Inflammatory macrophage treated with lipopolysaccharide for 4 hours (primary cell): ENCODE measurements around the gene PPP6R1.
A peak's percentile ranks its signal among the peaks of the same experiment; 100 is the strongest.

Experiments used
- DNase-seq: peaks from one replicate; pipeline ENCODE4 v3.0.0-alpha.2; 2020

Gene PPP6R1

DNA sequence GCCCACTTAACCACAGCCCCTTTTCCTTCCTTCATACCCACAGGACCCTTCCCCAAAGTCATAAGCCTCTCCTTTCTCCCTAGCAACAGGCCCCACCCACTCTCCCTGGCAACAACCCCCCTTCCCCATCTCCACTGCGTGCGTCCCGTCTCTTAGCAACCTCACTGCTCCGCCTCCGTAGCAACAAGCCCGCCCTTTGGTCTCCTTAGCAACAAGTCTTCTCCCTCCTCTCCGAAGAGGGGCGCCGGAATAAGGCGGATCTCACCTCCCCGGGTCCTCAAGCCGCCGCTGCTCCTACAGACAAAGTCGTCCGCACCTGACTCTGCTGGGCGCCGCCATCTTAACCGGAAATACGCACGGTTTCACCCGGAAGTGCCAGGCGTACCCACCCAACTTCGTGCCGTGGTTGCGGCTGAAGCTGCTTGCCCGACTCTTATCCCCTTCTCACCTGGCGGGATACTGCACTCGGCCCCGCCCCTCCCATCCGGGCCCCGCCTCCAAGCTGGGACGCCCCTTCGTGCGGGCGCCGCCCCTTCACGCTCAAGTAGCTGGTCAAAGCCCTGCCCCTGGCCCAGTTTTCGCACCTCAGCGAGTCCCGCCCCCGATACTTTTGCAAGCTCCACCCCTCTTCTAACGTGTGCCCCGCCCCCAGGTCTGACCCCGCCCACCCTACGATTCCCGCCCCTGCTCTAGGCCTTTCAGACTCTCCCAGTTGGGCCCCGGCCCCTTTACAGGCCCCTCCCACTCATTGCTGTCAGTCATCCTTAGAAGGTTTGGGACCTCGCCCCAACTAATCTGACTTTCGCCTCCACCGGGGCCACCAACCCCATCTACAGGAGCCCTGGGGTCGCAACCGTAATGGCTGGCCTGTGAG is 21.2 kb upstream of the PPP6R1 start, which contains the start of gene HSPBP1:
TSS of gene HSPBP1 (minus strand) at position 341 of the 874 bp plus-strand sequence. CDS start 502 bp downstream, outside the sequence.
- peak; percentile 87 for DNase-seq

DNA sequence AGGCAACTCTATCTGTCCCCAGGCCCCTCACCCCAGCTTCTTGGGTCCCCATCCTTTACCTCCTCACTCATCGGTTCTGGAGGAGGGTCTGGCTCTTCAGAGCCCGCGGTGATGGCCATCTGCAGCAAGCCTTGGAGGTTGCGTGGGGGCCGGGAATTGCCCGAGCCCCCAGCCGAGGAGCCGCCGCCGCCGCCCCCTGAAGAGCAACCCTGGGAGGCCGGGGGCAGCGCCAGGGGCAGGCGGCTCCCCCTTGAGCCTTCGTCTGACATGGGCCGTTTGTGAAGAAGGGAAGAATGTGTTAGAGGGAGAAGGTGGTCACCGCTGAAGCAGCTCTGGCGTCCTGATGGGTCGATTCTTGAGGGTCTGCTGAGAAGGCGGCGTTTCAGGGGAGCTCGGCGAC is 20.5 kb upstream of the PPP6R1 start:
- no peak for DNase-seq

GRCh38 chr19:55278391-55279135 is 19.7 kb upstream of the PPP6R1 start:
- DNase-seq = no peak

DNA sequence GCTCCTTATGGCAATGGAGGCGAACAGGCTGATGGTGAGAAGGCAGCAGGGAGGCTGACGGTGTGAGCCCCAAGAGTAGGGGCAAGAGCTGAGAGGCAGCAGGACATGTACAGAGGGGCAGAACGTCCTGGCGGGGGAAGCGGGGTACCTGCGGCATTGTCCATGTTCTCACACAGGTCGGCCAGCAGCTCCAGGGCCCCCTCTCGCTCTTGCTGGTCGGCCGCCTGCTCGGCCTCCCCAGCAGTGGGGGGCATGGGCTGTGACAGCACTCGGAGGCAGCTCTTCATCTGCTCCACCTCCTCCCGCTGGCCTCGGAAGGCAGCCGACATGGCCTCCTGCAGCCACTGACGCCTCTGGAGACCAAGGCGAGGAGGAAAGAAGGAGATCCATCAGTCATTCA is 18.7 kb upstream of the PPP6R1 start:
- DNase-seq = no peak

DNA sequence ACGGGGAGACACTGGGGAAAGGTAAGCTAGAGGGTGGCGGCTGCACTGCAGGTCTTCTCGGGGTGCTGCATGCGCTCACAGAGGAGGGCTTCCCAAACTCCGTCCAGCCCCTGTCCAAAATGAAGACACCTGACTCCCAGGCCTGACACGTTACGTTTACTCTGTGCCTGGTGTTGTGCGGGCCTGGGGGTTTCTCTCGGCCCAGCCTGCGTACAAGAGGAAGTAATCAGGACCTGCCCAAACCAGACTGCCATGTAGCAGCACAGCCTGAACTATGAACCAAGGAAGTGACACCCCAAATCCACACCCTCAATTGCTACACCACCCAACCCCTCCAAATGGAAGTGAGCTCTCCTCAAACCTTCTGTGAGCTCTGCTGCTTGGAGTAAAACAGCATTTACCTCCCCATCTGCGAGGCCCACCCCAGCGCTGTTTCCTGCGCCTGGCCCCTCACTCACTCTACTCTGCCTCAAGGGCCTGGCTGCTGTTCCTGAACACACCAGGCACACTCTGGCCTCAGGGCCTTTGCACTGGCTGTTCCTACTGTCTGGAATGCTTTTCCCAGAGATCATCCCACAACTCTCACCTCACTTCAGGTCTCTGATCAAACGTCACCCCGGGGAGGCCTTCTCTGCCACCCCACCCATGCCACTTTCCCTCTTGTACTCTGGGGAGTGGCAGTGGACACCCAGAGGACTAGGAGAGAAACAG is 18.1 kb upstream of the PPP6R1 start:
- DNase-seq = no peak

GRCh38 chr19:55275851-55276719 is 17.3 kb upstream of the PPP6R1 start:
- DNase-seq = peak; percentile 18

DNA sequence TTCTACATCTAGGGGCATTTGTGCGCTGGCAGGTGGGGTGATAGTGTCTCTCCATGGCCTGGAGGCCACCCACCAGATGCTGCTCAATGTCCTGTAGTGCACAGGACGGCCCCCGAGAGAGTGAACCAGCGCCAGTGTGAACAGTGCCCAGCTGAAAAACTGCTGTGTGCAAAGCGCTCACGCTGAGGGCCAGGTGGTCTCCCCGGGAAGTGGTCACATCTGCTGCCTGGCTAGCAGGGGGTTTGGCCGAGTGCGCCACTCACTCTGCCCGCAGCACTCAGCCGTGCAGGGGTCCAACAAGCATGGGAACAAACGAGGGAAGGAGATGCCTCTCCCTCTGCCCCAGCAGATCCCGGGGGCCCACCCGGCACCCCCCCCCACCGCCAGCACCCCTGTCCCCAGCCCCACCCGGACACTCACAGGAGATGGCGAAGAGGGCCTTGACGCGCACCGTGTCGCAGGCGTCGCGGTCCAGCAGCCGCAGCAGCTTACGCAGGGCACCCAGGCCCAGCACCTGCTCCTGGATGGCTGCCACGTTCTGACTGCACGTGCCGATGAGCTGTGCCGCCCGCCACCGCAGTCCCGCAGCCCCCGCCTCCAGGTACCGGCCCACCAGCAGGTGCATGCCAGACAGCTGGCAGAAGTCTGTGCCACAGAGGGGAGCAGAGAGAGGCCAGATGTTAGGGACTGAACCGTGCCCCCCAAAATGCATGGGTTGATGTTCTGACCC is 15.3 kb upstream of the PPP6R1 start:
- no peak for DNase-seq

DNA sequence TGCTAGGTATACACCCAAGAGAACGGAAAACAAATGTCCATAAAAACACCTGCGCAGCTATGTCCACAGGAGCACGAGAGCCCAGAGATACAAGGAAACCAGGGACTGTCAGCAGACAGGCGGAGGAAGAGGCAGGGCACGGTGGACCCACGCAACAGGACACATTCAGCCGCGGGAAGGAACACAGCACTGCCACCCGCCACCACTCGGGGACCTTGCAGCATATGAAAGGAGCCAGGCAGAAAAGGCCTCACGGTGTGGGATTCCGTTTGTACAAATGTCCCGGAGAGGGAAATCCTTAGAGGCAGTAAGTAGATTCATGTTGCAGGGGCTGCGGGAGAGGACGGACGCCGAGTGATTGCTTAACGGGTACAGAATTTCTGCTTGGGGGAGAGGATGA is 13.3 kb upstream of the PPP6R1 start:
- DNase-seq = no peak

GRCh38 chr19:55270172-55270942 is 11.5 kb upstream of the PPP6R1 start:
- DNase-seq = no peak

GRCh38 chr19:55269299-55269698 is 10.5 kb upstream of the PPP6R1 start:
- DNase-seq = no peak

GRCh38 chr19:55266840-55267239 is 8.0 kb upstream of the PPP6R1 start:
- no peak for DNase-seq

DNA sequence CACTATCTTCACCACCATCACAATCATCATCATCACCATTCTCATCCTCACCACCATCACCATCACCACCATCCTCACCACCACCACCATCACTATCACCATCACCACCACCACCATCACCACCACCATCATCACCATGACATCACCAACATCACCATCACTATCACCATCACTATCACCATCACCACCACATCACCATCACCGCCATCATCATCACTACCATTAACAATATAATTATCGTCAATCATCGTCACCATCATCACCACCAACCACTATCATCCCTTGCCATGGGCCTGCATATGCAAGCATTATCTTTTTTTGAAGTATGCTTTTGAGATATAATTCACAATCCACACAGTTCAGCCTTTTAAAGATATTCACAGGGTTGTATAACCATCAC is 7.6 kb upstream of the PPP6R1 start:
- no peak for DNase-seq

DNA sequence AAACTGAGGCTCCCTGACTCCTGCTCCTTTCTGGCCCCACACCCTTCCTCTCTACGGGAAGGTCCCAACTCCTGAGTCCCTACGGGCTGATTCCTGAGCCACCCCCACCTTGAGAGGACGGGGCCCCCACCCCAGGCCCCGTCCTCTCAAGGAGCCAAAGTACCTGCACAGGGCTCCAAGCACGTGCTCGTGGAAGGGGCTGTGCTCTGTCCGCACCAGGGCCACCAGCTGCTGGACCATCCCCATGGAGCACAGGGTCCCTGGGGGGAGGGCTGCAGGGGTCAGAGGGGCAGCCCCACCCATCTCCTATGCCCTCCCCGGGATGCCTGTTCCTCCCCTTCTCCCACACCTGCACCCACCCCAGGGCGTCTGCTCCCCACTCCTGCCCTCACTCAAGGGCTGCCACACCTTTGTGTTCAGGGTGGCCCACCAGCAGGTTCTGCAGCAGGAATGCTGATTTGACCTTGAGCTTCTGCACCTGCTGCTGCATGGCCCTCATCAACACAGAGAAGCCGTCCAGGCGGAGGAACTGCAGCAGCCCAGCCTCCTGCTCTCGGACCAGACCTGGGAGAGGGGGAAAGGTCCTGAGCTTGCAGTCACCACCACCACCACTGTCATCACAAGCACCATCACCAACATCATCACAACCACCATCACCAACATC is 7.0 kb upstream of the PPP6R1 start:
- DNase-seq = no peak

DNA sequence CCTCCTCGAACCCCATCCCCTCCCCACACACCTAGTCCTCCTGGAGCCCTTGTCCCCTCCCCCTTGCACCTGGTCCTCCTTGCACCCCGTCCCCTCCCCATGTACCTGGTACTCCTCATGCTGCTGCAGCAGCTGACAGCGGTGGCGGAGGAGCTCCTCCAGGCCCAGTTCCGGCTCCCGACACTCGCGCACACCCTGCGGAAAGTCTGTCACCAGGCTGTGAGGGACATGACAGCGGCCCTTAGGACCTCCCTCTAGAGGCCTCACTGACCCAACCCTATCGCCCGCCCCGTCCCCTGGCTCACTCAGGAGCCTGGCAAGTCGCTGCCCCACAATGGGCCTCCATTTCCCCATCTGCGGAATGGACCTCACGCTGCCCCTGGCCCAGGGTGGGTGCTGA is 6.4 kb upstream of the PPP6R1 start:
- no peak for DNase-seq

DNA sequence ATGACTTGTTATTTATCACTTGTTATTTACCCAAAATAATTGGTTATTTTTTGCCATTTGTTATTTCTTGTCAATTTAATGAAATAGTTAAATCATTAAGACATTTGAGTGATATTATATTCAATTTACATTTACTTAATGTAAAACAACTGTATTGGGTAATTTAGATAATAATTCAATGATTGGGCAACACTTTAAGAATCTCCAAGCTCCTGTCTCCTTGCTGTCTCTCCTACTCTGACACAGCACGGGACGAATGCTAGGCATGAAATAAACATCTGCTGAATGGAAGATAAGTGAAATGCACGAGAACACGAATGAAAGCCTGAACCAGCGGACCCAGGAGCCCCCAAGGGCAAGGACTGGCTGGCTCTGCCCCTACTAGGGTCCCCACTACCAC is 5.7 kb upstream of the PPP6R1 start:
- DNase-seq = no peak

DNA sequence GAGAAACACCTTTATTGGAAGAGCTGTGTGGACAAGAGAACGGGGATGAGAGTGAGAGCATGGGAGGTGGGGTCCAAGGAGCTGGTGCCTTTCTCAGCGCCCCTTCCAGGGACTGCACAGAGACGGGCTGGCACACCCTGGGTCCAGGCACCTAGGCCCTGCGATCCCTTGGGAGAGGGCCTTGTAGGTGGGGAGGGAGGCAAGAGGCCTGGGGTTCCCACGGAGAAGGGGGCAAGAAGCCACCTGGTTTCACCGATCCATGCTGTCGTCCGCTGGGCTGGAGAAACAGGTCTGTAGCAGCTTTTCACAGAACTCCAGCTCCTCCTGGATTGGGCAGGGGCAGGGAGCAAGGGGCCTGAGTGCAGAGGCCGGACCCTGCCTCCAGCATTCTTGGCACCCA is 3.5 kb upstream of the PPP6R1 start:
- no peak for DNase-seq

DNA sequence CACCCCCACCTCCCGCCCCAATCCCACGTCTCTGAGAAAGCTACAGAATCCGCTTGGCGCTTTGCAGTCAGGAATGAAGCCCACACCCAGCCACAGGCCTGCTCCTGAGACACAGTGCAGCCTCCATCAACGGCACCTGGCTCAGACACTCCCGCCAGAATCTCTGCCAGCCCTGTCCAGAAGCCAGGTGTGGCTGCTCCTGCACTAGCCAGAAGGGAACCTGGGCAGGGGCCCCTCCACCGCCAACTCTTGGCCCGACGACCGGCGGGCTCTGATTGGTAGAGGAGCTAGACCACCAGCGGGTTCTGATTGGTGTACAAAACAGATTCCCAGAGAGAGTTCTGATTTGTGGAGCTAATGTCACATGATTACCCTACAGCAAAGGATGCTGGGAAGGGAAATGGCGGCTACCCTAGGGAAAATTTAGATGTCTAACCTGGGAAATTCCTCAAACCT is 2.9 kb upstream of the PPP6R1 start:
- no peak for DNase-seq

DNA sequence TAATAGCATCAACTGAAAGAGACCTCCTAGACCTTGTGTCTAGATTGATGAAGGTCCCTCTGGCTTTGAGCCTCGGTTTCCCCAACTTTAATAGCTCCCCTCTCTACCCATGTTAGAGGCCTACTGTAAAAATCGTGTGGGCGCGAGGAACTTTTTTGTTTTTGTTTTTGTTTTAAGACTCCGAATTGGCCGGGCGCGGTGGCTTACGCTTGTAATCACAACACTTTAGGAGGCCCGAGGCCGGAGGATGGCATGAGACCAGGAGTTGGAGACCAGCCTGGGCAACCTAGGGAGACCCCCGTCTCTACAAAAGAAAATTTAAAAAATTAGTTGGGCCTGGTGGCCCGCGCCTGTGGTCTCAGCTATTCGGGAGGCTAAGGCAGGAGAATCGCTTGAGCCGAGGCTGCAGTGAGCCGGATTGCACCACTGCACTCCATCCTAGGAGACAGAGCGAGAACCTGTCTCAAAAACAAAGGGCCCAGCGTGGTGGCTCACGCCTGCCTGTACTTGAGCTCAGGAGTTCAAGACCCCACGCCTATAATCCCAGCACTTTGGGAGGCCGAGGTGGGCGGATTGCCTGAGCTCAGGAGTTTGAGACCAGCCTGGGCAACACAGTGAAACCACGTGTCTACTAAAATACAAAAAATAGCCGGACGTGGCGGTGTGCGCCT is 858 bp upstream of the PPP6R1 start:
- no peak for DNase-seq

- DNase-seq = no peak
Measured at GRCh38 chr19:55258476-55258827, 365 bp downstream of the PPP6R1 start.
